Heart left ventricle (tissue), 13 donors: ENCODE data around the gene GLYR1.
"Not testable (repeated sequence)": the region's sequence is repeated elsewhere in the genome, so short reads cannot be mapped to it uniquely, and the experiment has no call there.

Source experiments
- POLR2A ChIP-seq, 2 donors: fragments of 450-650 bp; IDR thresholded peaks; one replicate each; pipeline ENCODE4 v1.6.1; 2017; ENCODE audit warnings: antibody characterized with exemption in 2 of 2, mild to moderate bottlenecking in 2 of 2, moderate library complexity in 2 of 2
- TF ChIP-seq, protein P1 (sequence below), 12 donors: fragments of 200-600 bp; sonication (generic) in 4 of 12; IDR thresholded peaks; one replicate each; pipeline versions ENCODE4 v1.5.0 to v1.8.0; 2018 to 2022; ENCODE audit warnings: antibody characterized with exemption in 12 of 12, mild to moderate bottlenecking in 5 of 12
- donor health status: ischemic (EF 13 %, LVEDD 7.1; RV severe dilation, severe dysfunction).
- donor health status: DM: no; HTN: yes; CAD: no.
- donor health status: DM: no; HTN: no; CAD: no.
- donor health status: ischemic (EF 25% LVEDD 6.9; RV normal size, moderate dysfunction).
- donor health status: ischemic (EF 25% LVEDD 5.7; RV mildly dilated, moderate dysfunction).
- donor health status: ischemic (EF 35%, LVEDD 5.7; RV mildly dilated, moderate dysfunction).
- donor health status: nonischemic (EF 11% LVEDD 7.7; RV severe dilation, severe dysfunction).
- donor health status: DM: yes; HTN: yes; CAD: no.
- donor health status: PGD.
- donor health status: ischemic (EF 29% LVEDD 5.4; RV normal size, mild dysfunction).
- donor health status: nonischemic (EF 23%, LVEDD 6.1; RV moderate dilation, normal function).

DNA sequence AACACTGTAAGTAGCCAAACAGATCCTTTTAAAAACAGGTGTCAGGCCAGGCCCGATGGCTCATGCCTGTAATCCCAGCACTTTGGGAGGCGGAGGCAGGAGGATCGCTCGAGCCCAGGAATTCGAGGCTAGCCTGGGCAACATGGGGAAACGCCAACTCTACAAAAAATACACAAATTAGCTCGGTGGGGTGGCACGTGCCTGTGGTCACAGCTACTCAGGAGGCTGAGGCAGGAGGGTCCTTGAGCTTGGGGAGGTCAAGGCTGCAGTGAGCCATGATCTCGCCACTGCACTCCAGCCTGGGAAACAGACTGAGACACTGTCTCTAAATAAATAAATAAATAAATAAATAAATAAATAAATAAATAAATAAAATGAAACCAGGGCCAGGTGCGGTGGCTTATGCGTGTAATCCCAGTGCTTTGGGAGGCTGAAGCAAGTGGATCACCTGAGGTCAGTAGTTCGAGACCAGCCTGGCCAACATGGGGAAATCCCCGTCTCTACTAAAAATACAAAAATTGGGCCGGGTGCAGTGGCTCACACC is 62.6 kb downstream of the GLYR1 start:
- TF ChIP-seq, protein P1, sequence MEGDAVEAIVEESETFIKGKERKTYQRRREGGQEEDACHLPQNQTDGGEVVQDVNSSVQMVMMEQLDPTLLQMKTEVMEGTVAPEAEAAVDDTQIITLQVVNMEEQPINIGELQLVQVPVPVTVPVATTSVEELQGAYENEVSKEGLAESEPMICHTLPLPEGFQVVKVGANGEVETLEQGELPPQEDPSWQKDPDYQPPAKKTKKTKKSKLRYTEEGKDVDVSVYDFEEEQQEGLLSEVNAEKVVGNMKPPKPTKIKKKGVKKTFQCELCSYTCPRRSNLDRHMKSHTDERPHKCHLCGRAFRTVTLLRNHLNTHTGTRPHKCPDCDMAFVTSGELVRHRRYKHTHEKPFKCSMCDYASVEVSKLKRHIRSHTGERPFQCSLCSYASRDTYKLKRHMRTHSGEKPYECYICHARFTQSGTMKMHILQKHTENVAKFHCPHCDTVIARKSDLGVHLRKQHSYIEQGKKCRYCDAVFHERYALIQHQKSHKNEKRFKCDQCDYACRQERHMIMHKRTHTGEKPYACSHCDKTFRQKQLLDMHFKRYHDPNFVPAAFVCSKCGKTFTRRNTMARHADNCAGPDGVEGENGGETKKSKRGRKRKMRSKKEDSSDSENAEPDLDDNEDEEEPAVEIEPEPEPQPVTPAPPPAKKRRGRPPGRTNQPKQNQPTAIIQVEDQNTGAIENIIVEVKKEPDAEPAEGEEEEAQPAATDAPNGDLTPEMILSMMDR (IDR thresholded peaks at IDR 0.05), result not testable (repeated sequence)
- TF ChIP-seq POLR2A (IDR thresholded peaks at IDR 0.05), result not testable (repeated sequence)
